HG03342 (cell line): ENCODE measurements around the gene NUAK2.
A peak's percentile ranks its signal among the peaks of the same experiment; 100 is the strongest.
"Not testable (repeated sequence)": the region's sequence is repeated elsewhere in the genome, so short reads cannot be mapped to it uniquely, and the experiment has no call there.

Source experiments
- ATAC-seq: cut with Tn5 transposase; IDR thresholded peaks from one replicate; pipeline ENCODE4 v1.9.1; 2021; ENCODE audit warnings: mild to moderate bottlenecking, moderate library complexity; ENCODE audit not compliant: unreplicated experiment

NUAK2 gene

GRCh38 chr1:205300149-205300548 is 21.4 kb downstream of the NUAK2 start:
- no peak for ATAC-seq

GRCh38 chr1:205298191-205298994 is 23.2 kb downstream of the NUAK2 start:
- ATAC-seq, result no peak

GRCh38 chr1:205297546-205298177 is 23.9 kb downstream of the NUAK2 start:
- not testable (repeated sequence) for ATAC-seq

- no peak for ATAC-seq
These were observed 25.4 kb downstream of the NUAK2 start for GRCh38 chr1:205296154-205296553.

GRCh38 chr1:205294934-205295333 is 26.6 kb downstream of the NUAK2 start:
- no peak for ATAC-seq

GRCh38 chr1:205294175-205294917 is 27.2 kb downstream of the NUAK2 start:
- ATAC-seq, result no peak

GRCh38 chr1:205293350-205294074 is 28.0 kb downstream of the NUAK2 start:
- ATAC-seq, result no peak

GRCh38 chr1:205291596-205291995 is 29.9 kb downstream of the NUAK2 start:
- ATAC-seq, result no peak

GRCh38 chr1:205287767-205288559 is 33.6 kb downstream of the NUAK2 start:
- ATAC-seq, result peak; percentile 82

- no peak for ATAC-seq
These were observed 34.5 kb downstream of the NUAK2 start for GRCh38 chr1:205287076-205287475.

GRCh38 chr1:205286335-205286950 is 35.1 kb downstream of the NUAK2 start:
- peak; percentile 33 for ATAC-seq

GRCh38 chr1:205285381-205286101 is 36.0 kb downstream of the NUAK2 start:
- ATAC-seq, result peak; percentile 29

GRCh38 chr1:205284420-205285144 is 37.0 kb downstream of the NUAK2 start:
- ATAC-seq, result no peak

- no peak for ATAC-seq
These were observed 38.0 kb downstream of the NUAK2 start for GRCh38 chr1:205283270-205284147.

- not testable (repeated sequence) for ATAC-seq
These were observed 40.7 kb downstream of the NUAK2 start for GRCh38 chr1:205280666-205281395.

GRCh38 chr1:205279986-205280385 is 41.6 kb downstream of the NUAK2 start:
- peak; percentile 43 for ATAC-seq

- no peak for ATAC-seq
These were observed 44.9 kb downstream of the NUAK2 start for GRCh38 chr1:205276689-205277065.
